Measurements from ENCODE around the gene SIRT6.
"Not testable (repeated sequence)": the region's sequence is repeated elsewhere in the genome, so short reads cannot be mapped to it uniquely, and the experiment has no call there.

SIRT6 gene

GRCh38 chr19:4135386-4135785 lies 47.0 kb downstream of the SIRT6 start:
- not testable (repeated sequence) for DNase-seq (ENCODE audit: low read depth in 2 of 2)

- DNase-seq (ENCODE audit: low read depth in 2 of 2) = no peak
Observed at GRCh38 chr19:4134351-4134750, 48.0 kb downstream of the SIRT6 start.

- no peak for DNase-seq (ENCODE audit: low read depth in 2 of 2)
Observed at GRCh38 chr19:4130744-4131438, 51.5 kb downstream of the SIRT6 start.

- not testable (repeated sequence) for DNase-seq (ENCODE audit: low read depth in 2 of 2)
Observed at GRCh38 chr19:4129050-4129449, 53.3 kb downstream of the SIRT6 start.

GRCh38 chr19:4127322-4127721 lies 55.0 kb downstream of the SIRT6 start:
- DNase-seq (ENCODE audit: low read depth in 2 of 2) = not testable (repeated sequence)

GRCh38 chr19:4124638-4125037 lies 57.7 kb downstream of the SIRT6 start:
- DNase-seq (ENCODE audit: low read depth in 2 of 2) = no peak
